Heart left ventricle (tissue), 13 donors: ENCODE measurements around the gene ANG.

Experiments used
- POLR2A ChIP-seq, 2 donors: fragments of 450-650 bp; IDR thresholded peaks; one replicate each; pipeline ENCODE4 v1.6.1; 2017; ENCODE audit warnings: antibody characterized with exemption in 2 of 2, mild to moderate bottlenecking in 2 of 2, moderate library complexity in 2 of 2
- TF ChIP-seq, protein P1 (sequence below), 12 donors: fragments of 200-600 bp; sonication (generic) in 4 of 12; IDR thresholded peaks; one replicate each; pipeline versions ENCODE4 v1.5.0 to v1.8.0; 2018 to 2022; ENCODE audit warnings: antibody characterized with exemption in 12 of 12, mild to moderate bottlenecking in 5 of 12
- donor health status: ischemic (EF 13 %, LVEDD 7.1; RV severe dilation, severe dysfunction).
- donor health status: DM: no; HTN: yes; CAD: no.
- donor health status: DM: no; HTN: no; CAD: no.
- donor health status: ischemic (EF 25% LVEDD 6.9; RV normal size, moderate dysfunction).
- donor health status: ischemic (EF 25% LVEDD 5.7; RV mildly dilated, moderate dysfunction).
- donor health status: ischemic (EF 35%, LVEDD 5.7; RV mildly dilated, moderate dysfunction).
- donor health status: nonischemic (EF 11% LVEDD 7.7; RV severe dilation, severe dysfunction).
- donor health status: DM: yes; HTN: yes; CAD: no.
- donor health status: PGD.
- donor health status: ischemic (EF 29% LVEDD 5.4; RV normal size, mild dysfunction).
- donor health status: nonischemic (EF 23%, LVEDD 6.1; RV moderate dilation, normal function).

DNA sequence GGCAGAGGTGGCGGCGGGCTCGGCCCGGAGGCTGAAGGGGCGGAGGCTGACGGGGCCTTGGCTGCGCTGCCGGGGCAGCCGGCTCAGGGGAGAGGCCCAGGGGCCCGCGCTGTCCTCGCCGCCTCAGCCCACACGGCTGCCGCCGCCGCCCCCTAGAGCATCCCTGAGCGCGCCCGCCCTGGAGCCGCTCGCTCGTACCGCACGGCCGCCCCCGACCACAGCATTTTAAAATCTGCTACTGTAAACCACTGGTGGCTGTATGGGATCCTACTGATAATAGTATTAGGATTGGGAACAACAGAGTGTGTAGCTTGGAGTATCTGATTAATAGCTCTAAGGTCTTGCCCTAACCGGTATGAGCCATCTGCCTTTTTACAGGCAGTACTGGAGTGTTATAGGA, 34.9 kb downstream of the ANG start:
- TF ChIP-seq POLR2A (IDR thresholded peaks at IDR 0.05): no peak
- TF ChIP-seq, protein P1, sequence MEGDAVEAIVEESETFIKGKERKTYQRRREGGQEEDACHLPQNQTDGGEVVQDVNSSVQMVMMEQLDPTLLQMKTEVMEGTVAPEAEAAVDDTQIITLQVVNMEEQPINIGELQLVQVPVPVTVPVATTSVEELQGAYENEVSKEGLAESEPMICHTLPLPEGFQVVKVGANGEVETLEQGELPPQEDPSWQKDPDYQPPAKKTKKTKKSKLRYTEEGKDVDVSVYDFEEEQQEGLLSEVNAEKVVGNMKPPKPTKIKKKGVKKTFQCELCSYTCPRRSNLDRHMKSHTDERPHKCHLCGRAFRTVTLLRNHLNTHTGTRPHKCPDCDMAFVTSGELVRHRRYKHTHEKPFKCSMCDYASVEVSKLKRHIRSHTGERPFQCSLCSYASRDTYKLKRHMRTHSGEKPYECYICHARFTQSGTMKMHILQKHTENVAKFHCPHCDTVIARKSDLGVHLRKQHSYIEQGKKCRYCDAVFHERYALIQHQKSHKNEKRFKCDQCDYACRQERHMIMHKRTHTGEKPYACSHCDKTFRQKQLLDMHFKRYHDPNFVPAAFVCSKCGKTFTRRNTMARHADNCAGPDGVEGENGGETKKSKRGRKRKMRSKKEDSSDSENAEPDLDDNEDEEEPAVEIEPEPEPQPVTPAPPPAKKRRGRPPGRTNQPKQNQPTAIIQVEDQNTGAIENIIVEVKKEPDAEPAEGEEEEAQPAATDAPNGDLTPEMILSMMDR (IDR thresholded peaks at IDR 0.05): no peak
